Kidney epithelial cell (primary cell): Measurements from ENCODE around the gene CDHR3. TPM values are rescaled to one million over a fixed set of nuclear protein-coding genes. Genes with fewer than 3 reads are reported as not detected.

ENCODE experiments used
- DNase-seq: peaks from one replicate; pipeline ENCODE4 v3.0.0-alpha.2; 2010; ENCODE audit warnings: low read depth
- H3K27me3 ChIP-seq: 2 replicates; pipeline ENCODE4 v1.6.0; 2011; ENCODE audit warnings: low read length; ENCODE audit not compliant: control insufficient read depth, insufficient read depth
- H3K36me3 ChIP-seq: 2 replicates; pipeline ENCODE4 v1.5.1; 2011; ENCODE audit warnings: low read length; ENCODE audit not compliant: control insufficient read depth, insufficient read depth
- H3K4me3 ChIP-seq: 2 replicates; pipeline ENCODE4 v1.5.1; 2011; ENCODE audit warnings: low read depth, mild to moderate bottlenecking, control low read depth, low read length
- total RNA-seq: library from RNA; depleted of rRNA; stranded (reverse); fragments of >200 nt; gene quantifications from 2 replicates; pipeline ENCODE4 v1.2.3, GENCODE V29; 2015
- TF ChIP-seq, protein P1 (sequence below): IDR thresholded peaks from 2 replicates; pipeline ENCODE4 v1.5.1; 2011; ENCODE audit warnings: mild to moderate bottlenecking, moderate library complexity, low read length, control low read depth, inconsistent platforms; ENCODE audit not compliant: insufficient read depth, poor library complexity, severe bottlenecking

Gene CDHR3
- total RNA-seq, 1 donor from 2014 or later = 0.96 TPM

DNA sequence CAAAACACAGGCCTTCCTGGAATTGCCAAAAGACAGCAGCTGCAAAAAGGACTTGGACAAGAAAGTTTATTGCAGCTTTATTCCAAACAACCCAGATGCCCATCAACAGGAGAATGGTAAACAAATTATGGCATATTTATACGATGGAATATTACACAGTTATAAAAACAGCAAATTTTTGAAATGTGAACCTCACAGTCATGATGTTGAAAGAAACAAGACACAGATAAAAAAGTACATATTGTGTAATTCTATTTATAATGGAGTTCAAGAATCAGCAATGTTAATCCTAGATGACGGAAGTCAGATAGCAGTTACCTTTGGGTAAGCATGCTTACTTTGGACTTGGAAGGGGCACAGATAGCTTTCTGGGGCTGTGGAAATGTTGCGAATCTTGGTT is 104.6 kb downstream of the CDHR3 start:
- Histone ChIP-seq H3K27me3 (no peaks in the 10 kb centered on the region), H3K36me3 (no peaks in the 10 kb centered on the region), H3K4me3 (no peak overlapping the region)
- TF ChIP-seq, protein P1, sequence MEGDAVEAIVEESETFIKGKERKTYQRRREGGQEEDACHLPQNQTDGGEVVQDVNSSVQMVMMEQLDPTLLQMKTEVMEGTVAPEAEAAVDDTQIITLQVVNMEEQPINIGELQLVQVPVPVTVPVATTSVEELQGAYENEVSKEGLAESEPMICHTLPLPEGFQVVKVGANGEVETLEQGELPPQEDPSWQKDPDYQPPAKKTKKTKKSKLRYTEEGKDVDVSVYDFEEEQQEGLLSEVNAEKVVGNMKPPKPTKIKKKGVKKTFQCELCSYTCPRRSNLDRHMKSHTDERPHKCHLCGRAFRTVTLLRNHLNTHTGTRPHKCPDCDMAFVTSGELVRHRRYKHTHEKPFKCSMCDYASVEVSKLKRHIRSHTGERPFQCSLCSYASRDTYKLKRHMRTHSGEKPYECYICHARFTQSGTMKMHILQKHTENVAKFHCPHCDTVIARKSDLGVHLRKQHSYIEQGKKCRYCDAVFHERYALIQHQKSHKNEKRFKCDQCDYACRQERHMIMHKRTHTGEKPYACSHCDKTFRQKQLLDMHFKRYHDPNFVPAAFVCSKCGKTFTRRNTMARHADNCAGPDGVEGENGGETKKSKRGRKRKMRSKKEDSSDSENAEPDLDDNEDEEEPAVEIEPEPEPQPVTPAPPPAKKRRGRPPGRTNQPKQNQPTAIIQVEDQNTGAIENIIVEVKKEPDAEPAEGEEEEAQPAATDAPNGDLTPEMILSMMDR = no peak
- DNase-seq = no peak

DNA sequence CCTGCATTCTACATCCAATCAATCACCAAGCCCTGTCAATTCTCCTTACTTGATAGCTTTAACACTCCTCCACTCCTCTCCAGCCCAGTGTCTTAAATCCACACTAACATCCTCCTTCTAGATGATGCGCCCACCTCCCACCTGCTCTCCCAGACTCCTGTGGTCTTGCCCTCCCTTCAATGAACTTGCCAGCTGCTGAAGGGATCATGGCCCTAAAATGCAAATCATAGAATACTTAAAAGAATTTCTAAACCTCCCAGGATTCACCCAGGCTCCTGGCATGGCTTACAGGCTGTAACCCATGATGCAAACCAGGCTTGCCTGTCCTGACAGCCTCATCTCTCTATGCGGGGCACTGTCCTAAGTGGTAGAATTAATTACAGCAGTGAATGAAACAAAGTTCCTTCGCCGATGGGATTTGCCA is 105.5 kb downstream of the CDHR3 start:
- H3K36me3 ChIP-seq = no peaks in the 10 kb centered on the region
- H3K4me3 ChIP-seq = no peak overlapping the region
- no peaks in the 10 kb centered on the region for H3K27me3 ChIP-seq
- DNase-seq = no peak
- TF ChIP-seq, protein P1 = no peak

DNA sequence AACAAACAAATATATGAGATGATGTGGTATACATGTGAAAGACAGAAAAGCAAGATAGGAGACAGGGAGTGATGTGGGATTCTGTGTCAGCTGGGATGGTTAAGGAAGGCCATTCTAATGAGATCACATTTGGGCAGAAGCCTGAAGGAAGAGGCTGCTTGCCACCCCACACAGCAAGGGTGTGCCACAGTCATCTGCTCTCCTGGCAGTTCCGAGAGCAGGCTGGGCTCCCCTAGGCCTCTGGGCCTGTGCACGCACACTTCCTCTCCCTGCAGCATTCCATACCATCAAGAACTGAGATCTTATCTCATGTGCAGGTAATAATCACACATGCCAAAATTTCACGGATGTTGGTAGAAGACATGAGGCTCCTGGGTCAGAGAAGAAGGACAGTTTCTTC is 105.9 kb downstream of the CDHR3 start:
- DNase-seq = no peak
- Histone ChIP-seq H3K27me3 (no peaks in the 10 kb centered on the region), H3K36me3 (no peaks in the 10 kb centered on the region), H3K4me3 (no peak overlapping the region)
- TF ChIP-seq, protein P1 = no peak

DNA sequence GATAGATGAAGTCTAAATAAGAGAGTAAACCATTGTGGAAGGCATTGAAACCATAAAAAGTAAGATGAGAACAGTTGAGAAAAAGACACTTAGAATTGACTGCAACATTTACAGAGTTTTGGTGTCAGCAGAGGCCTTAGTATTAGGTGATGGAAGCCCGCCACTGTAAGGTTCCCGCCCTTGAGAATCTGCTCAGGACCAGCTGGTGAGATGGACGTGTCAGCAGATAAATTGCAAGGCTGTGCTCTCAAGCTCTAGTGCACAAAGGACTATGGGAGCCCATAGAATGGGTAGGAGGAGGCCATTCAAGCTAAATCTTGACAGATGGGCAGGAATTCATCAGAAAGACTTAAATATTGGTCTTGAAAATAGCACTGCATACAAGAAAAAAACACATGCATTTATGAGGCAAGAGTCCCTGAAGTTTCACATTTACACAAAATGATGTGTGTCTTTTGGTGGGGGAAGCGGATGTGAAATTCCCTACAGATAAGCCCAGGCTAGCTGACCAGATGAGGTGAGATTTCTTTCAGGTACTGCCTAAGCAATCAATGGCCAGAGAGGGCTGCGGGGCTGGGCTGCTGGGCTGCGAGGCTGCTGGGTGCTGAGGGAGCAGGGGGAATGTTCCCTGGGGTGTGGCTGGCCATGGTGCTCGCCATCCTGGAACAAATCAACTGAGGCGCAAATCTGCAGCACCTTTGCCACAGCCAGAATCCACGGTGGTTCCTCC is 106.6 kb downstream of the CDHR3 start:
- no peak for DNase-seq
- TF ChIP-seq, protein P1 = no peak
- no peaks in the 10 kb centered on the region for H3K36me3 ChIP-seq

DNA sequence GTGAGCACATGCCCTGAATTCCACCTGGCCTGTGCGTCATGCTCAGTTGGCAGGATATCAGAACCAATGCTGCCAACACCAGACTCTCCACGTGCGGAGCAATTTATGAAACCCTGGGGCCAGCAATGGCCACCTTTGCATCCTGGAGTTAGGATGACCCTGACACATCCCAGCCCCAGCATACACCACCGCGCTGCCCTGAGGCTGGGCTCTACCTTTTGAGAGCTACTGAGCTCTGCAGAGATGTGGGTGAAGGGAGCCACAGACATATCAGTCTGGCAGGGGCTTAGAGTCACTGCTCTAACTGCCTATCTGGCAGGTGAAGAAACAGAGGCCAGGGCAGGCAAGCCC is 107.1 kb downstream of the CDHR3 start:
- TF ChIP-seq, protein P1 = no peak
- Histone ChIP-seq H3K27me3 (no peaks in the 10 kb centered on the region), H3K36me3 (no peaks in the 10 kb centered on the region), H3K4me3 (no peak overlapping the region)
- no peak for DNase-seq

More for the DNA sequence above, 106.6 kb downstream of the CDHR3 start:
- Histone ChIP-seq H3K4me3 (no peak overlapping the region), H3K27me3 (no peaks in the 10 kb centered on the region)
